Endometrium (tissue), 2 donors: Measurements from ENCODE around the gene FAM187B.

Source experiments
- FAIRE-seq: peaks from 2 replicates; lab custom pipeline; 2012; peaks lifted over from hg19 to GRCh38; lab: Jason Lieb, UNC
- donor health status: control.
- donor health status: control.

The FAM187B gene

GRCh38 chr19:35228177-35228930, at the start of gene FAM187B:
Gene FAM187B, minus strand, starts transcription at chr19:35228739. Its CDS starts 59 bp downstream, at chr19:35228680.
- no peak for FAIRE-seq

DNA sequence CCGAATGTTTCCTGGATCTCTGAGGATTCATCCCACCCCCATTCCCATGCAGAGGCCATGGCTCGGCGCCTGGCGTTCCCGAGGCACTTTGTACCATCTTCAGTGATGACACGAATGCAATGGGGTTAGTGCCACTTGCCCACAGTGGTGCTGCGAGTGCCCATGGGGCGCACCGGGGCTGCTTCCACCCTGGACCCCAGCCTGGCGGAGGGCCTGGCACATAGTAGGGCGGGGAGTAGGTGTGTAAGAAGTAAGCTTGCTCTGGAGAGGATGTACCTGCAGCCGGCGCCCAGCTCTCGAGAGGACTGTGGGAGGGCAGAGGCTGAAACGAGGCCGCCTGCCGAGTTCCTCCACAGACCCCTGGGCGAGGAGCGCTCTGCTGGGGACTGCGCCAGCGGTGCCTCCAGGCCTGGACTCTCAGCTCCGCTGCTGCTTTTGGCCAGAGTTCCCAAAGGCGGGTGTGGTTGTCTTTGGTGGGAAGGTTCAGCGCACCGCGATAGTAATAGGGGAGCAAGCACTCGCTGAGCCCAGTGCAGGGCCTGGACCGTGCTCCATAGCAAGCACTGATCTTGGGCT, 48.3 kb upstream of the FAM187B start:
- FAIRE-seq: no peak

- FAIRE-seq: no peak
These were observed 45.8 kb upstream of the FAM187B start for GRCh38 chr19:35274323-35274722.

DNA sequence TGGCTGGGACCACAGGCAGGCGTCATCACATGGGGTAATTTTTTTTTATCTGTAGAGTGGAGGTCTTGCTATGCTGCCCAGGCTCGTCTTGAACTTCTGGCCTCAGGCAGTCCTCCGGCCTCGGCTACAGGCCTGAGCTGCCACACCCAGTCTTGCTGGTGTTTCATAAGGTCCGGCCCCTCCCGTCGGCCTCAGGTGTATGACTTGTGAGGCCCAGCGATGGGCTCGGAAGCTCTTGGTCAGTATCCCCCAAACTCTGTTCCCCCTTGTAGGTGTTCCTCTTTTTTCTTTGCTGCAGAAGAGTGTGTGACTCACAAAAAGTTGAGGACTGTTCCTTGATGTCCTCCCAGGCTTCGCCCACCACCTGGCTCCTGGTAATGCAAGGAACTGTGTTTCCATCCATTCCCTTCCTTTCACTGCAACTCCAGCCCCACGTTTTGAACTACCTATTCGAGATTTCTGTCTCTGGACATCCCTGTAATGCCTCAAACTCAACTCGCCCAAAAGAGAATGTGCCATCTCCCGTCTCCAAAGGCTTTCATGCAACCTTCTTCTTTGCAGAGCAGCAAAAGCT, 45.2 kb upstream of the FAM187B start:
- no peak for FAIRE-seq

GRCh38 chr19:35272954-35273649, 44.6 kb upstream of the FAM187B start:
- no peak for FAIRE-seq

GRCh38 chr19:35272122-35272719, 43.7 kb upstream of the FAM187B start:
- FAIRE-seq: no peak

DNA sequence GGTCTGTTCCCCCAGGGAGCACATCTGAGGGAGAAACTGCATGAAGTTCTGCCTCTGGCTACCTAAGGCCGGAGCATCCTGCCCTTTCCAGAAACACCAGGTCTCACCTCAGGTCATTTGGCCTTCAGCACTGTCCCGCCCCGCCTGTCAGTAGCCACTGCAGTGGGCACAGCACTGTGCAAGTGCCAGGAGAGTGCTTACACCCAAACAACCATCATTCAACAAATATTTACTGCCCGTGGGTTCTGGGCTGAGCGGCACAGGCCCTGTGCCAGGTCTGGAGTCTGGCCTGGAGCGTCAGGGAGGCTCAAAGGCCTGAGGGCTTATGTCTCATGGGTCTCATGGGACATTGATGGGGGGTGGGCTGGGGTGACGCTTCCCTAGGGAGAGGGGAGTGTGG, 43.0 kb upstream of the FAM187B start:
- no peak for FAIRE-seq

- no peak for FAIRE-seq
These were observed 41.9 kb upstream of the FAM187B start for GRCh38 chr19:35270381-35270811.

- FAIRE-seq: no peak
These were observed 41.0 kb upstream of the FAM187B start for GRCh38 chr19:35269438-35270117.

- FAIRE-seq: no peak
These were observed 40.2 kb upstream of the FAM187B start, which contains the start of gene USF2 for GRCh38 chr19:35268536-35269437. Gene USF2, plus strand, starts transcription at chr19:35268962. Its CDS starts 140 bp downstream, at chr19:35269102.

DNA sequence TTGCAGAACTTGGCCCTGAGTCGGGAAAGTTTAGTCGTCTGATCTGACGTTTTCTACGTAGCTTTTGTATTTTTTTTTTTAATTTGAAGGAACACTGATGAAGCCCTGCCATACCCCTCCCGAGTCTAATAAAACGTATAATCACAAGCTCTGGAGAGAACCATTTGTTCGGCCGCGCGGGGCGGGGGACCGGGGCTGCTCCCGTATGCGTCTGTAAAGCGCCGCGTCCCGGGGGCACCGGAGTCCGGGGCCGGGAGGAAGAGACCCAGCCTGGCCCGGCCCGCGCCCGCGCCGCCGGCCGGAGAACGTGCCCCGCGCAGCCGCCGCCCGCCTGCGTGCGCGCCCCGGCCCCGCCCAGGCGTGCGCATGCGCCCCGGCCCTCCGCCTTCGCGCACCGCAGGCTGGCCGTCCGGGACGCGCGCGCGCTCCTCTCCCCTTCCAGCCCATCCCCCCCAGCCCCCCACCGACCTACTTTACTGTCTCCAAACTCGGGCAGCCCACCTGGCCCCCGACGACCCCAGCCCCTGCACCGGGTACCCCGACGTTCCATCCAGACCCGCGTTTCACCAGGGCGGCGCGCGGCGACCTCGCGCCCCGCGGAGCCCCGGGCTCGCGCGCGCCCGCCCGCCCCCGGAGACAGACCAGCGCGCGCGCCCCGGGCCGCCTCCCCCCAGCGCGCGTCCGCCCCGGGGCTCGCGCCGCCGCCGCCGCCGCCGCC, 39.4 kb upstream of the FAM187B start:
- FAIRE-seq: no peak

DNA sequence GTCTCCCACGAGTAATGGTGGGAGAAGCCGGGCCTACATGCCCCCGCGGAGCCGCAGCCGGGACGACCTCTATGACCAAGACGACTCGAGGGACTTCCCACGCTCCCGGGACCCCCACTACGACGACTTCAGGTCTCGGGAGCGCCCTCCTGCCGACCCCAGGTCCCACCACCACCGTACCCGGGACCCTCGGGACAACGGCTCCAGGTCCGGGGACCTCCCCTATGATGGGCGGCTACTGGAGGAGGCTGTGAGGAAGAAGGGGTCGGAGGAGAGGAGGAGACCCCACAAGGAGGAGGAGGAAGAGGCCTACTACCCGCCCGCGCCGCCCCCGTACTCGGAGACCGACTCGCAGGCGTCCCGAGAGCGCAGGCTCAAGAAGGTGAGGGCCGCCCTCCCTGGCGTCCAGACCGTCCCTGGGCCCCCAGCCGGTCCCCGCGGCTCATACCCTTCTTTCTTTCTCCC, 38.8 kb upstream of the FAM187B start:
- FAIRE-seq: no peak

DNA sequence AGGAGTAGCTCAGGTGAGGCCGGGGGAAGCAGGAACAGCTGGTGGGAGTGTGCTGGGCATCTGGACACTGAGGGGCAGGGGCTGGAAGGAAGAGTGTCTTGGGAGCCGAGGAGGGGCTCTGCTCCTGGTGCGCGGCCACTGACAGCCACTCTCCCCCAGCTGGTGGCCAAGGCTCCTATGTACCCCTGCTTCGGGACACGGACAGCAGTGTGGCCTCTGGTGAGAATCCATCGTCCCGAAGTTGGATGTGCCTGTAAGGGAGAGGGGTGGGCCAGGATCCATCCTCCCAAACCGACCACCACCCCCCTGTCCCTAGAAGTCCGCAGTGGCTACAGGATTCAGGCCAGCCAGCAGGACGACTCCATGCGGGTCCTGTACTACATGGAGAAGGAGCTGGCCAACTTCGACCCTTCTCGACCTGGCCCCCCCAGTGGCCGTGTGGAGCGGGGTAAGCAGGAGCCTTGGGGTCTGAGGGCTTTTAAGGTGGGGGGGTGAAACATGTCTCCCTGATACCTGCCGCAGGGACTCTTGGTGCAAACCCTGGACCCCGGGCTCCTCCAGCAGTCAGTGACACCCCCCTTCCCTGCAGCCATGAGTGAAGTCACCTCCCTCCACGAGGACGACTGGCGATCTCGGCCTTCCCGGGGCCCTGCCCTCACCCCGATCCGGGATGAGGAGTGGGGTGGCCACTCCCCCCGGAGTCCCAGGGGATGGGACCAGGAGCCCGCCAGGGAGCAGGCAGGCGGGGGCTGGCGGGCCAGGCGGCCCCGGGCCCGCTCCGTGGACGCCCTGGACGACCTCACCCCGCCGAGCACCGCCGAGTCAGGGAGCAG, 38.2 kb upstream of the FAM187B start:
- FAIRE-seq: no peak

GRCh38 chr19:35265900-35266519, 37.5 kb upstream of the FAM187B start:
- no peak for FAIRE-seq

DNA sequence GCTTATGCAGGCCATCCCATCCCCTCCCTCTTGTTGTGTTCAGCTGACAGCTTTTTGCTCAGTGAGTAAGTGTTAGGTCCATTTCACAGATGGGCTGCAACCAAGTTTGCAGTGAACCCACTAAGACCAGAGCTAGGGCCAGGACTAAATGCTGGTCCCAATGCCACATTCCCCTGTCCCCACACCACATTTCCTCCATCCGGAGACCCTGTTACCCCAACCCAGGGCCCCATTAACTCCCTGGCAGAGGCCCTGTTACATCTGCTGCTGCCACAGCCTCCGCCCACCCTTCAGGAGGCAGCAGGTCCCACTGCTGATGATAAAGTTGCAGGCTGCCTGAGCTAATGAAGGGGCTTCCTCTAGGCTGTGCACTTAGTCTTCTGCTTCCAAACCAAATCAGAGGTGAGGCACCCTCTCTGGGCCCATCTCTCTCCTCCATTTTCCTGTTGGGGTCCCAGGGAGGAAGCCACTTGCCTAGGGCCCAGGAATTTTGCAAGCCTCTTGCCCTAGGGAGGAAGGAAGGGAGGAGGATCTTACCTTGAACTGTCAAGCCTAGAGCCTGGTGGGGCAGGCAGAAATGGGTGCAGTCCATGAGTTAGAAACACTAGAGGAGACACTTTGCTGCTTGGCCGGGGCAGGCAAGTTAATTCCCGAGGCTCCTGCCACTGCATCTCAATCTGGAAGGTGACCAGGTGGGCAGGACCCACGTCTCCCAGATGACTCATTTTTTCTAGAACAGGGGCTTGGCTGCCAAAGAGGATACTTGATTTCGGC, 36.8 kb upstream of the FAM187B start:
- FAIRE-seq: no peak

GRCh38 chr19:35264268-35265125, 36.0 kb upstream of the FAM187B start:
- no peak for FAIRE-seq
